HuH-7 (cell line): ENCODE results near the gene GNA15.
A peak's percentile ranks its signal among the peaks of the same experiment; 100 is the strongest.
"Not testable (repeated sequence)": the region's sequence is repeated elsewhere in the genome, so short reads cannot be mapped to it uniquely, and the experiment has no call there.

Source experiments
- DNase-seq: peaks from one replicate; pipeline ENCODE4 v3.0.0; 2011; ENCODE audit warnings: low spot score

Gene GNA15

GRCh38 chr19:3150739-3151329 is 15.0 kb downstream of the GNA15 start:
- no peak for DNase-seq

DNA sequence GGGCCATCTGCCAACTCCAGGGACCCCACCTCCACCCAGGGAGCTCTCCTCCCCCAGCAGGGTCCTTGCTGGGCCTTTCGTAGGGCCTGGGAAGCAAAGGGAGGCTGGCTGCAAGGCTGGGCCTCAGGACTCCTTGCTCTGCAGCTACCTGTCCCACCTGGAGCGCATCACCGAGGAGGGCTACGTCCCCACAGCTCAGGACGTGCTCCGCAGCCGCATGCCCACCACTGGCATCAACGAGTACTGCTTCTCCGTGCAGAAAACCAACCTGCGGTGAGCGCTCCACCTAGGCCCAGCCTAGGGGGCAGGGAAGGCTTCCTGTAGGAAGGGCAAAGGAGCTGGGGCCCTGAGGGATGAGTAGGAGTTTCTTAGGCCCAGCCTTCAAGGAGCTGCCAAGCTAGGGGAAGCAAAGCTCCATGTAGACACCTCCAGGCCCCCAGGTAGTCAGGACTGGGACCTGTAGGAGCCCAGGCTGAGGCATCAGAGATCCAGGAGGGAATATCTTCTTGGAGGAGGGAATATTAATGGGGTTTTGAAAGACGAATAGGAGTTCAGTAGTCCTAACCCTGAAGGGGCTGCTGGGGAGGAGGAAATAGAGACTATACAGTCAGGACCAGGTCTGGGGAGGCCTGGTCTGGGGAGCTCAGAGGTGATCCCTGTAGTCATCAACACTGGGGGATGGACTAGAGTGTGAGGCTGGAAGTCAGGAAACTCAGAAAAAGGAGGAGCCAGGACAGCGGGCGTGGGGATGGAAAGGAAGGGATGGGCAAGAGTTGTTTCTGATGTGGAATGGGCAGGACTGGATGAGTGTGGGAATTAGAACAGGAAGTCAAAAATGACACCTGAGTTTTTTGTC is 16.0 kb downstream of the GNA15 start:
- DNase-seq = no peak

GRCh38 chr19:3152419-3152780 is 16.6 kb downstream of the GNA15 start:
- no peak for DNase-seq

GRCh38 chr19:3153286-3154230 is 17.7 kb downstream of the GNA15 start:
- no peak for DNase-seq

DNA sequence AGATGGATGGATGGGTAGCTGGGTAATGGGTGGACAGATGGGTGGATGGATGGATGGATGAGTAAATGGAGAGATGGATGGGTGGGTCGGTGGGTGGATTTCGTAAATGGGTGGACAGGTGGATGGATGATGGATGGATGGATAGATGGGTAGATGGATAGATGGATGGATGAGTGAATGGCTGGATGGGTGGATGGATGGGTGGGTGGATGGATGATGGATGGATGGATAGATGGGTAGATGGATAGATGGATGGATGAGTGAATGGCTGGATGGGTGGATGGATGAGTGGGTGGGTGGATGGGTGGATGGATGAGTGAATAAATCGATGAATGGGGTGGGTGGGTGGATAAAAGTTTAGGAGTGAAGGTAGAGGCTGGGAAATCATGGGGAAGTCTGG is 18.6 kb downstream of the GNA15 start:
- DNase-seq = not testable (repeated sequence)

- no peak for DNase-seq
Observed at GRCh38 chr19:3154957-3155736, 19.3 kb downstream of the GNA15 start.

DNA sequence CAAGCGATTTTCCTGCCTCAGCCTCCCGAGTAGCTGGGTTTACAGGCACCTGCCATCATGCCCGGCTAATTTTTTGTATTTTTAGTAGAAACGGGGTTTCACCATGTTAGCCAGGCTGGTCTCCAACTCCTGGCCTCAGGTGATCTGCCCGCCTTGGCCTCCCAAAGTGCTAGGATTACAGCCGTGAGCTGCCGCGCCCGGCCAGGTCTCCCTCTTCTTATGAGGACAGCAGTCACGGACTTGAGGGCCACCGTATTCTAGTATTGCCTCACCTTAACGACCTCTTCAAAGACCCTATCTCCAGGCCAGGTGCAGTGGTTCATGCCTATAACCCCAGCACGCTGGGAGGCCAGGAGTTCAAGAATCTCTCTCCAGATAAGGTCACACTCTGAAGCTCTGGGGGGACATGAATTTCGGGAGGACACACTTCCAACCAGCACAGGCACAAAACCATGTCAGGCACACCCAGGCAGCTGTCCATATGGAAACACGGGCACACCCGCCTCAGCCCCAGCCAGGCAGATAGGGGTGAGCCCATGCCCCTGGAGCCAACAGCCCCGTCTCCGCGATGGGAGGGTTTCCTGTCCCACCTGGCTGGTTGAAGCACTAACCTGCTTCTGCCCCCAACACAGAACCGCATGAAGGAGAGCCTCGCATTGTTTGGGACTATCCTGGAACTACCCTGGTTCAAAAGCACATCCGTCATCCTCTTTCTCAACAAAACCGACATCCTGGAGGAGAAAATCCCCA is 21.4 kb downstream of the GNA15 start:
- DNase-seq = no peak

DNA sequence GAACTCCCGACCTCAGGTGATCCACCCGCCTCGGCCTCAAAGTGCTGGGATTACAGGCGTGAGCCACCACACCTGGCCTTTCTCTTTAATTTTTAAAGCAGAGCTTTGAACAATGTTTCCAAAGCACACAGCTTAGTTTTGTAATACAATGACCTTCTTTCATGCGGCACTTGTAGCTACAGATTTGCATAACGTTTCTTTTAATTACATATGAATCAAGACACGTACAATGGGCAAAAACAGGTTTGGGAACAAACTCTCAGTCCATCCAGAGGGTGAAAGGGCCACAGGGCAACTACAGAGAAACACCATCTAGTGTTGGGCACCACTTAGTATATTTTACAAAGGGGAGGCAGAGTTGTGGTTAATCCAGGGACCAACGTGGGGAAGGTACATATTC is 23.7 kb downstream of the GNA15 start:
- DNase-seq = no peak

DNA sequence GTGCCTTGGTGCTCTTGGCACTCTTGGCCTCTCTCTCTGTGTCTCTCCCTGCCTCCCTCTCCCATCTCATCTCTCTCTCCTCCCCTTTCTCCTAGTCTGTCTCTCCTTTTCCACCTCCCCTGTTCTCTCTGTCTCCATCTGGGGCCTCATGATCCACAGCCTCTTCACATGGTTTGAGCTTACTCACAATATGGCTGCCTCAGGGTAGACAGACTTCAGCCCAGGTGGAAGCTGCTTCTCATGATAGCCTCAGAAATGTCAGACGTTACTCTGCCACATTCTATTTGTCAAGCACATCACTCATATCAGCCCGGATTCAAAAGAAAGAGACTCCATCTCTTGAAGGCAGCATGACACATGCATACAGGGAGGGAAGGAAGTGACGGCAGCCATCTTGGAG is 24.4 kb downstream of the GNA15 start:
- DNase-seq = no peak

DNA sequence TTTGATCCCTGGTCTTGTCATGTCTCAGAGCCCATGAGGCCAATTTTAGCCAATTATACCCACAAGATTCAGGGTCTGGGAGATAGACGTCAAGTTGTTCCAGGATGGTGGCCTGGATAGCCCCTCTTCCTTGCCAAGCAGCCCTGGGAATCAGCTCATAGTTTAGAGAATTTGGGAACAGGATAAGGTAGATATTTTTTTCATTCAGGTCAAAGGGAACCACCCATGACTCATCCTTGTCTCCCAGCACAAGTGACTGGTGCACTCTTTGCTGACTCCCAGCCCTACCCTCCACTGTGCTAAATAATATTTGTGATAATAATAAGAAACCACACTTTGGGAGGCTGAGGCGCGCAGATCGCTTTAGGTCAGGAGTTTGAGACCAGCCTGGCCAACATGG is 25.6 kb downstream of the GNA15 start:
- DNase-seq = no peak

- no peak for DNase-seq
Observed at GRCh38 chr19:3162418-3163229, 26.8 kb downstream of the GNA15 start.

DNA sequence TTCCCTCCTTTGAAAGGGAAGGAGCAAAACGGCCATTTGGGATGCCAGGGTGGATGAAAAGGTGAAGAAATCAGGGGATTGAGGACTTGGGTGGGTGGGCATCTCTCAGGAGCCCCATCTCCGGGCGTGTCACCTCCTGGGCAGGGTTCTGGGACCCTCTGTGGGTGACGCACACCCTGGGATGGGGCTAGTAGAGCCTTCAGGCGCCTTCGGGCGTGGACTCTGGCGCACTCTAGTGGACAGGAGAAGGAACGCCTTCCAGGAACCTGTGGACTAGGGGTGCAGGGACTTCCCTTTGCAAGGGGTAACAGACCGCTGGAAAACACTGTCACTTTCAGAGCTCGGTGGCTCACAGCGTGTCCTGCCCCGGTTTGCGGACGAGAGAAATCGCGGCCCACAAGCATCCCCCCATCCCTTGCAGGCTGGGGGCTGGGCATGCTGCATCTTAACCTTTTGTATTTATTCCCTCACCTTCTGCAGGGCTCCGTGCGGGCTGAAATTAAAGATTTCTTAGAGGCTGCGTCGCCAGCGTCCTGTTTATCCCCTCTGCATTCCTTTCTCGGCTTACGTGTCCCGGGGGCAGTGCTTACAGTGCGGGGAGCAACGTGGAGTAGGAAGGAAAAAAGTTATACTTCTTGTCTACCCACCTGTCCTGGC is 27.5 kb downstream of the GNA15 start:
- DNase-seq = peak; percentile 89

GRCh38 chr19:3163943-3164342 is 28.1 kb downstream of the GNA15 start:
- DNase-seq = no peak

GRCh38 chr19:3167533-3168272 is 31.9 kb downstream of the GNA15 start:
- no peak for DNase-seq

DNA sequence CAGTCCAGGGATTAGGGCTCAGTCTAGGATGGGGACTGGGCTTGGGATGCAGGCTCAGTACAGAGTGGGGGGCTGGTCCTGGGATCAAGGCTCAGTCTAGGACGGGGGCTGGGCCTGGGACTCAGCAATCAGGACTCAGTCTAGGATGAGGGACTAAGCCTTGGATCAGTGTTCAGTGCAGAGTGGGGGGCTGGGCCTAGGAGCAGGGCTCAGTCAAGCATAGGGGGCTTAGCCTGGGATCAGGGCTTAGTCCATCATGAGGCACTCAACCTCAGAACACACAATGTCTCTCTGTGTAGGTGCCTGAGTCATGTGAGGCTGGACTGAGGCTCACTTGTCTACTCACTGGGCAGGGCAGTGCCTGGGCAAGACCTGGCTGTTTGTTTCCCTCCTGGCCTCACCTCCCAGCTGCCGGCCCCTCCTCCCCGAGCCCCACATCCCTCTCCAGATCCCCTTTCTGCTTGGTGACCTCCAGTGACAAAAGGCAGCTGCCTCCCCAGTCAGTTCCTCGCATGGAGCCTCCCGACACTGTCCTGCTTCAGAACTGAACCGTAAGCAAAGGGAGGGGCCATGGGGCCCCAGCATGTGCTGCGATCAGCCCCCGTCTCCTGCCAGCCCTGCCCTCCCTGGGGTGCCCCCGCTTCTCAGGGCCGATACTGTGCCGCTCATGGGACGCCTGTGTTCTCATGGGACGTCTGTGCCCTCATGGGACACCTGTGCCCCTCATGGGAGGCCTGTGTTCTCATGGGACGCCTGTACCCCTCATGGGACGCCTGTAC is 36.2 kb downstream of the GNA15 start:
- no peak for DNase-seq

- DNase-seq = not testable (repeated sequence)
Observed at GRCh38 chr19:3172673-3173000, 36.8 kb downstream of the GNA15 start.

DNA sequence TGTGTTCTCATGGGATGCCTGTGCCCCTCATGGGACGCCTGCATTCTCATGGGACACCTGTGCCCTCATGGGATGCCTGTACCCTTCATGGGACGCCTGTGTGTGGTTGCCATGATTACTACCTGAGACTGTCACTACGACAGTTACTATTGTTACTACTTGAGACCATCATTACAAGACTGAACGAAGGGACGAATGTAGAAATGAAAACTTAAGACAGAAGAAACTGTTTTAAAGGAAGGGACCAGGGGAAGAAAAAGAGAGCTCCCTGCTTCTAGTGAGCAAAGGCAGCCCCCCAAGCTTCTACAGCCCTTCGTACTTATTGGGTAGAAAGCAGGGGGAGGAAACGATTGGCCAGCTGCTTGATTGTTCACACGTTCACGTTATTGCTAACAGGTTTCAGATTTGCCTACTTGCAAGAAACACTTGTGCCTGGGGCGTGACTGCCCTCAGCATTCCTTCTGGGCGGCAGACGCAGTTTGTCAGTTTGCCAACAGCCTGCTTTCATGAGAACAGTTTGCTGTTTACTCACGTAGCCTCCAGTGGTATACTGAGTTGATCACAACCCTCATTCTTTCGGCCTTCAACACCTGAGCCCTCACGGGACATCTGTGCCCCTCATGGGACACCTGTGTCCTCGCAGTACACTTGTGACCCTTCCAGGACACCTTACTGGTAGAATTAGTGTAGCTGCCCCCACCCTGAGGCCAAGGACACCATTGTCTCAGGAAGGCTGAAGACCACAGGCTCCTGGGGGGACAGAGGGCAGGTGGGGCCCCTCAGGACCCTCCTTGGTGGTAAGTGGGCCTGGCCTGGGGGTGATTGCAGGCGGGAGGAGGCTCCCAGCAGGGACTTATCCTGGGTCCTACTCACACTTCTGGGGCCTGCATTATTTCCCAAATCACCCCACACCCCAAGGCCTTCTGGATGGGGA is 40.2 kb downstream of the GNA15 start:
- no peak for DNase-seq
